NK-92 (cell line): ENCODE results near the gene HLA-DQB1.
"Not testable (repeated sequence)": the region's sequence is repeated elsewhere in the genome, so short reads cannot be mapped to it uniquely, and the experiment has no call there.

Experiments used
- DNase-seq: peaks from one replicate; lab custom pipeline; 2025; ENCODE audit not compliant: unreplicated experiment; lab: John Stamatoyannopoulos, UW

Gene HLA-DQB1

DNA sequence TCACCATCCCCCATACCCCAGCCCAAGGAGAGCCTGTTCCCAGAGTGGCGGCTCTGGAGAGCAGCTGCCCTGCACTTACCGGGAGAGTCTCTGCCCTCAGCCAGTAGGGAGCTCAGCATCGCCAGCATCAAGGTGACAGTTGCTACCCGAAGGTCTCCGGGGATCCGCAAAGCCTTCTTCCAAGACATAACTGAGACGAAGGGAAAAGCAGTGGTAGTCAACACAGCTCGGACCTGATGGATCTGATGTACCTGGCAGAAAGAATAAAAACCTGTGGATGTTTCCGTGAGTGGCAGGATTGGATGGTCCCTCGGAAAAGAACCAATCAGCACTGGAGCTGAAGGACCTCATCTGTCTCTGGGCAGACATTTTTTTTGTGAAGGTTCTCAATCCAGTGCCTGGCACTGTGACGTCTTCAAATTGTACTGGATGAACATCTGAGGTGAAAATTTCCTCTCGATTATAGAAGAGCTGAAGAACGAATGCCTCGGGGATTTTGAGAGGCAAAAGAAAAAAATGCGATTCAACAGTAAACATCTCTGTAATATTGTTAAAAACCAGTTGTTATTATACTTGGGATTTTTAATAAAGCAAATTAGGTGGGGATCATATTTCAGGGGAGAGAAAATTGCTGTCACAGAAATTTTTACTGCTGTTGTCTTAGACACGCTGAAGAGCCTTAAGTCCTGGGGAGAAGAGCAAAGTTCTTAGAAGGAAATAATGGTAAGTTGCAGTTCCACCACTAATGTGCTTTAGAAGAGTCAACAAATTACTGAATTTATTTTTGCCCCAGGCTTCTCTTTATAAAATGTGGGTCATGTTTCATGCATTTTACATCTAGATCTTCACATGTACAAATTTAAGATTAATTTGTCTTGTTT is at the start of gene HLA-DQB1:
Gene HLA-DQB1, minus strand, starts transcription at position 238 of the 881 bp plus-strand sequence. Its CDS starts 50 bp downstream, at position 188.
- no peak for DNase-seq

DNA sequence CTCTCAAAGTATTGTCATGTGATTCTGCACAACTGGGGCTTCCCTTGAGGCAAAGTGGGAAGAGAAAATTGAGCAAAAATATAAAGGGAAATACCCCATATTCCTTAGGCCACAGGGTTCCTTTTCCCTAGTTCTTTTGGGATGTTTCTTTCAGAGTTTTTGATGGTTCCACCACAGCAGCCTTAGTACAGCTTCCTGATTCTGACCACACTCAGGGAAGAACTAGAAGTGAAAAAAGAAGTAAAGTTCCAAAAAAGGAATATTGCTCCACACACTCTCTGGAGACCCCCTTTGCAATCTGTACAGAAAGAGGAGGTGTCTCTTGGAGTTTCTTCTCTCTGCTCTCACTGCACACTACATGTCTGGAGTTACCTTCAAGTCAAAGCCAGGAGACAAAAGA is 46.8 kb upstream of the HLA-DQB1 start:
- no peak for DNase-seq

DNA sequence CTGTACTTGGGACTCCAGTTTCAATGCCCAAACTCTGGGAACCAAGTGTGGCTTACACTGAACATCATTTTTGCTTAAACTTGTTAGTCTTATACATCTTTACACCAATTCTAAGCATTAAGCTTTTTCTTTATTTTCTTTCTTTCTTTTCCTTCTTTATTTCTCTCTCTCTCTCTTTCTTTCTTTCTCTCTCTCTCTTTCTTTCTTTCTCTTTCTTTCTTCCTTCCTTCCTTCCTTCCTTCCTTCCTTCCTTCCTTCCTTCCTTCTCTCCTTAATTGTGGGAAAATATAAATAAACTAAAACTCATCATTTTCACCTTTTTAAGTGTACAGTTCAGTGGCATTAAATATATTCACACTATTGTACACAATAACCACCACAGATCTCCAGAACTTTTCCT is 43.2 kb upstream of the HLA-DQB1 start:
- no peak for DNase-seq

DNA sequence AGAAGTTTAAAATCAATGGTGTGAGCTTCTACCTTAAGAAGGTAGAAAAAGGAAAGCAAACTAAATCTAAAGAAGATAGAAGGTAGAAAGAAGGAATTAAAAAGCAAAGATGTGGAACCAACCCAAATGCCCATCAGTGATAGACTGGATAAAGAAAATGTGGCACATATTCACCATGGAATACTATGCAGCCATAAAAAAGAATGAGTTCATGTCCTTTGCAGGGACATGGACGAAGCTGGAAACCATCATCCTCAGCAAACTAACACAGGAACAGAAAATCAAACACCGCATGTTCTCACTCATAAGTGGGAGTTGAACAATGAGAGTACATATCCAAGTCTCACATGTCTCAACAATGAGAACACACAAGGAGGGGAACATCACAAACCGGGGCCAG is 38.7 kb upstream of the HLA-DQB1 start:
- DNase-seq = not testable (repeated sequence)

DNA sequence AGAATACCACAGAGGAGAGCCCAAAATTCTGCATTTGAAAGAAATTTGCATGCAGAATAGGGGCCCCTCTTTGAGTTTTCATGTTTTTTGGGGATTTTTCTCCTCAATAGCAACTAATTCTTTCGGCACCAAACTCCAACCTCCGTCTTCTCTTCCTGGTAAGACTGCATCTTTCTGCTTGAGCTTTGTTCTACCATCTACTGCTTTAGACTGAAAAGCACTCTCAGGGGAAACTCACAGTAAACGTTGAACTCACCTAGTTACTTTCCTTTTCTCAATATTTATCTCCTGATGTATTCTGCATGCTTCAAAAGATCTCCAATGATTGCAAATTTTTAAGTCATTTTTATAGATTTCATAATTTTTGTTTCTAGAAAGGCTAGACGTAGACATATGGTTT is 36.9 kb upstream of the HLA-DQB1 start:
- no peak for DNase-seq

DNA sequence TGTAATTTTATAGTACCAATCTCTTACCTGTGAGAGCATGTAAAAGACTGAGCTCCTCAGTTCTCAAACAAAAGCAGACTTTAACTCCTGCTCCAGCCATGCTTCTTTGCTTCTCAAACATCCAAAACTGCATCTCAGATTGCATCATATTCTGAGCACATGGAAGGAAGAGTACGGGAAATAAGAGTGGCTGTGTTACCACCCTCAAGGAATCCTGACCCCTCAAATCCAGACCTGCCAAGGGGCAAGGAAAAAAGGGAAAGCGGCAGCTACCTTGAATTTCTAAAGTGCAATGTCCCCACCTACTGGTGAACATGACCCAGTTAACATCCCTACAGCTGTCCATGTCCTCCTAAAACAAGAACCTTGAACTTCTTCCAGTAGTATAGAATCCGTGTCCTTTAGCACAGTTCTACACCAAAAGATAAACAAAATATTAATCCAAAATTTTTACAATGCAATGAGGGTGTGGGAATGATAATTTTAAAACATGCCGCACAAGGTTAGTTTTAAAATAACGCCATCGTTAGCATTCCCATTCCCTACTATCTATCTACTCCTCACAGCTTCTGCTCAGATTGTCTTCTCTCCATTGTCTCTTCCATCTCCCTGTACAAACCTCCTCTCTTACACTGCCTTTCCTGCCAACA is 34.1 kb upstream of the HLA-DQB1 start:
- DNase-seq = no peak

DNA sequence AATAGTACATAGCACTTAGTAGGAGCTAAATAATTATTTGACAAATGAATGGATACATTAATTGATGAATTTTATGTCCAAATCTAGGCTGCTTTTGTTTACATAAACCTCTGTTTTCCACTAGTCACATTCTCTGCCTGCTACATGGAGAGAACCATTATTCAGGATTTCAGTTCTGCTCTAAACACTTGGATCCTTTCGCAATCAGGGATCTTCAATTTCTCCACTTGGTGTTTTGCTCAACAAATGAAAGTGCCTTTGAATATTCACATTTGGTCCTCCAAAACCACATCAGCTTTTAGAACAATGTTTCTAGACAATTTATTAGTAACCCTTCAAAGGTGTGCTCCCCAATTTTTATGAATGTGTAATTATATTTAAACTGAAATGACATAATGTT is 30.6 kb upstream of the HLA-DQB1 start:
- no peak for DNase-seq

DNA sequence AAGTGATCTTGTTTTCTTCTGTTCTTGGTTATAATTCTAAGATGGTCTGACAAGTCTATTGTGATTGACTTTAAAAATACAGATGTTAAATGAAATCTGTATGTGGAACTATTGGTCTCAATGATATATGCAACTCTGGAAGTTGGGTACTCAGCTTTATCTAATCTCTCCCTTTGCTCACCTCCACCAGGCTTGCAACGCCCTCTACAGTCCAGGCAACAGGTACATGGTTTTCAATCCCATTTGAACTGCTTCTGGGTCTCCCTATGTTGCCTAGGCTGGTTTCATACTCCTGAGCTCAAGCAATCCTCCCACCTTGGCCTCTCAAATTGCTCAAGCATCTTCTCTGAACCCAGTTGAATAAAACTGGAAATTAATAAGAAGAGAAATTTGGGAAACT is 25.6 kb upstream of the HLA-DQB1 start:
- no peak for DNase-seq

DNA sequence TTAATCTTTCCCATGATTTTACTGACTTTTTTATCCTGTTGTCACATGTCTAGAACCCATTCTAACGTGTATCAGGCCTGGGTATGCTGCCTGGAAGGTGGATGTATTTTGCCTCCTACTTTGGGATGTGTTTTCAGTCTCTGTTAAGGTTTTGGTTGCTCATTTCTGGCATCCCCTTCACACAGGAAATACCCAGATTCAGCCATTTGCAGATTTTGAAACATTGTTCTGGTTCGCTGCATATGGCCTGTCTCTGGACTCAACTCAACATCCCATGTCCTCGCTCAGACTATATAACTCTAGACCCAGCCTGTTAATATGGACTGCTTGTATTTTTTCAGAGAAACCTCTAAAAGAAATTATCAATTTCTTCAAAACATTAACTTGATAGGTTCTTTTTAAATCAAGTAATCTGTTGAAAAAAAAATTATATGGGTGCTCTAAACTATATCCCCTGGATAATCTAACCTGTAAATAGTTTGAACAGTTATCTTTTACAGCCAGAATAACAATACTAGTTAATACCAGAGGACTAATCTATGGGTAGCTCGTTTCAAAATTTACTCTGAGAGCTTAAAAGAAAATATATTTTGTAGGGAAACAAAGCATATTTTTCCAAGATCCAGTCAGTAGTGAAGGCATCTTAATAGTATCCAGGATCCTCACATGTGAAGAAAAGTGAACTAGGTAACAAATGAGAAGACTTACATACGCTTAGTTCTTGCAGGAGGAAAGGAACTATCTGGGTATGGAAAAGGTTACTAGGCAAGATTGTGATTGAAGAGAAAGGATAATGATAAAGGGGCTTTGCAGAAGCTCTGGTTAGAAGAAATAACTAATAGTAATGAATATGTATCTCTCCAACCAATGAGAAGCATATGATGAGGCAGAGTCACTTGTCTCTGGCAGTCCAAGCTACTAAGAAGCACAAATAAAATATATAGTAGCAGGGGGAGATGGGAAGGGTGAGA is 23.4 kb upstream of the HLA-DQB1 start:
- no peak for DNase-seq

DNA sequence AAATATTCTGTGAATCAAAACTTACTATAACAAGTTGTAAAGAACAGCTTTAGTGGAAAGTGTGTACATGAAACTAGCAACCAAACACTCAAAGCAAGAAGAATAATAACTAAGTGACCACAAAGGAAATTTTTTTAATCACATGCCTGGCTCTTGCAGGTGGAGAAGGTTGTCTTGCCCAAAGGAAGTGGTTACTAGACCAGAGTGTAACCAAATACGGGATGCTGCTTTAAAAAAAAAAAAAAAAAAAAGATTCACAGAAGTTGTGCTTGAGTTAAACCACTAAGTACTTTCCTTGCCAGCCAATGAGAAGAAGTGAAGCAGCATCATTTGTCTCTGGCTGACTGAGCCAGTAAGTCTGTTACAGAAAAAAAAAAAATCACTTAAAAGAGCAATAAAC is 19.1 kb upstream of the HLA-DQB1 start:
- no peak for DNase-seq

DNA sequence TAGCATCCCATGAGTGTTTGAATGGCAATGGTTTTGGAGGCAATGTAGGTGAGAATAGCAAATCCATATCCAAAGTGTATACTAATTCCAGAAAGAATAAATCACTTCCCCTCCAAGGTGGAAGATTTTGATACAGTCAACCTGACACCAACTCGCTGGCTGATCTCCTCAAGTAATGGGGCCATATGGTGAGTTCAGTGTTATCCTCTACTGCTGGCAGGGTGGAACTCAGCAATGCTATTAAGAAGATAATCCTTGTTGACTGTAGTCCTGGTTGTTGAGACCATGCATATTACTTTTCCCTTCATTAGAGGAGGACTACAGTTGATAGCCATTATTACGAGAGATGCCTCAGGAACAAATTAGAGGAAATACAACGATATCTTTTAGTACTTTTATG is 17.8 kb upstream of the HLA-DQB1 start:
- no peak for DNase-seq

DNA sequence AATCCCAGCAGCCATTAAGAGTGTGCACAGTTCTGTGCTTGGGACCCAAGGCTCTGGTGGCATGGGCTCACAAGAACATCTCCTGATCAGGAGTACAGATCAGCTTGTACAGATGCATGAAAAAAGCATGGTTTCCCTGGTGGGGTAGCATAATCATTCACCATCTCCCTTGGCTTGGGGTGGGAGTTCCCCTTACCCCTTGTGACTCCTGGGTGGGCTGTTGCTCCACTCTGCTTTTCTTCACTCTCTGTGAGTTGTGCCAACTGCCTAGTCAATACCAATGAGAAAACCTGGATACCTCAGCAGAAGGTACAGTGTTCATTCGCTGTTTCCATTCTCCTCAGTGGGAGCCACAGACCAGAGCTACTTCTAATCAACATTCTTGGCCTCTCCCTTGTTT is 13.6 kb upstream of the HLA-DQB1 start:
- no peak for DNase-seq

DNA sequence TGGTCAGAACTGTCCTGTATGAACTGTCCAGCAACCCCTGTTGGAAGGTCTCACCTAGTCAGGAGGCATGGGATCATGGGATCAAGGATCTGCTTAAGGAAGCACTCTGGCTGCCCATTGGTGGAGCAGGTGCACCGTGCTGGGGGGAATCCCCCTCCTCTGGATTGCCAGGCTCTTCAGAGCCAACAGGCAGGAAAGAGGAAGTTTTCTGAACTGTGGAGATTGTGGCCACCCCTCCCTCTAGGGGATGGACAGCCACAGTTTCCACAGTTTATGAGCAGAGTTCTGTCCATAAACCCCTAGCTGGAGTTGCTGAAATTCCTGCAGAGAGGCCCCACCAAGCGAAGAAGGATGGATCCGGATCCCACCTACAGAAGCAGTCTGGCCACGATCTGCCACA is 13.0 kb upstream of the HLA-DQB1 start:
- DNase-seq = no peak

DNA sequence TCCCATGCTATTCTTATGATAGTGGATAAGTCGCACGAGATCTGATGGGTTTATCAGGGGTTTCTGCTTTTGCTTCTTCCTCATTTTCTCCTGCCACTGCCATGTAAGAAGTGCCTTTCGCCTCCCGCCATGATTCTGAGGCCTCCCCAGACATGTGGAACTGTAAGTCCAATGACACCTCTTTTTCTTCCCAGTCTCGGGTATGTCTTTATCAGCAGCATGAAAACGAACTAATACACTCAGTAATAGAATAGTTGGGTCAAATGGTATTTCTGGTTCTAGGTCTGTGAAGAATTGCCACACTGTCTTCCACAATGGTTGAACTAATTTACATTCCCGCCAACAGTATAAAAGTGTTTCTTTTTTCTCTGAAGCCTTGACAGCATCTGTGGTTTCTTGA is 7.7 kb upstream of the HLA-DQB1 start:
- not testable (repeated sequence) for DNase-seq

DNA sequence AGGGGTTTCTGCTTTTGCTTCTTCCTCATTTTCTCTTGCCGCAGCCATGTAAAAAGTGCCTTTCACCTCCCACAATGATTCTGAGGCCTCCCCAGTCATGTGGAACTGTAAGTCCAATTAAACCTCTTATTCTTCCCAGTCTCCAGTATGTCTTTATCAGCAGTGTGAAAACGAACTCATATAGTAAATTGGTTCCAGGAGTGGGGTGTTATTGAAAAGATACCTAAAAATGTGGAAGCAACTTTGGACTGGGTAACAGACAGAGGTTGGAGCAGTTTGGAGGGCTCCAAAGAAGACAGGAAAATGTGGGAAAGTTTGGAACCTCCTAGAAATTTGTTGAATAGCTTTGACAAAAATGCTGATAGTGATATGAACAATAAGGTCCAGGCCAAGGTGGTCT is 5.5 kb upstream of the HLA-DQB1 start:
- DNase-seq = not testable (repeated sequence)

DNA sequence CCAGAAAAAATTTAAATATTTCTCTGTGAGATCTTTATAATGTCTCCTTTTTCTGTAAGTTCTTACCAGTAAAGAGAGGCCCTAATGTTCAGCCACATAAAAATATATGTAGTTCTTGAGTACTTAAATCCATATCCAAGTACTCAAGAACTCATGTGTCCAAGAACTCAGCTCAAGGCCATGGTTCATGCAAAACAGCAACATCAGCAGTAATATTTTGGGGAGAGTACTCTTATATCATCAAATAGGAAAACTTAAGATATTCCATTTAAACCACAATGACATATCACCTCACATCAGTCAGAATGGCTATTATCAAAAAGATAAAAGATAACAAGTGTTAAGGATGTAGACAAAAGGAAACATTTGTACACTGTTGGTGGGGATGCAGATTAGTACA is 3.4 kb upstream of the HLA-DQB1 start:
- DNase-seq = no peak

DNA sequence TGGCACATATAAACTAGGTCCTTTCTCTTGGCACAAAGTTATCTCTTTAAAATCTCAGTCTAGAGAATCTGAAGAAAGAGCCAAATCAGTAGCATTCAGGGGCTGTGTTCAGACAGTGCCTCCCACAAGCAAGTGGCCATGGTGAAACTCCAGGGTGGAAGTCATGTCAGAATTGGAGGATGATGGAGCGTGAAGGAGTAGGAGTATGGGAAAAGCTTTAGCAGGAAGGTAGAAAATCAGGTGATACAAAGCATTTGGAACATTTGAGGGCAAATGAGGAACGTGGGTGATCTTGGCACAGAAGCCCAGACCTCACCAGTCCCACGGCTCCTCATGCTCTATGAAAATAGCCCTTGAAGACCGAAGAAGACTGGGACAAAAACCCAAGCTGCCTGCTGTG is 2.8 kb upstream of the HLA-DQB1 start:
- no peak for DNase-seq

DNA sequence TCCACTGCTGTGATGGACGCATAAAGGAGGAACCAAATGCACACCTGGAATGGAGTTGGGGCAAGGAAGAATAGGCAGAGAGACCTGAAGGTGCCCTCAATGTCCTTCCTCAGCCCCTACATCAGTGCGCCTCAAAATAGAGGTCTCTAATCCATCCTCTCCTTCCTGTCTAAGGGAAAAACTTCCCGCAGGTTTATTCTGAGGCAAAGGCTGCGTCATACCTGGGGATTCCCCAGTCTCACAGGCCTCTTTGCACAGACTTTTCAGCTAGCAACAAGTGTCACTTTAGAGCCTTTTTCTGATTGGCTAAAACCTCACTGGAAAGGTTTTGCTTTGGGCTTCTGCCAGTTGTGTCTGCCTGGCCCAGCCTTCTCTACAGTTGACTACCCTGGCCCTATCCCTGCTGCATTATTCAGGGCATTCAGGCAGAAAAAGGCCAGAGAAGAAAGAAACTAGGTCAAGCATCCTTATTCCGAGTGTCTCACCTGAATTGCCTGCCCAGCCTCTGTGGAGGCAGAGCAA is 1.8 kb upstream of the HLA-DQB1 start:
- no peak for DNase-seq

DNA sequence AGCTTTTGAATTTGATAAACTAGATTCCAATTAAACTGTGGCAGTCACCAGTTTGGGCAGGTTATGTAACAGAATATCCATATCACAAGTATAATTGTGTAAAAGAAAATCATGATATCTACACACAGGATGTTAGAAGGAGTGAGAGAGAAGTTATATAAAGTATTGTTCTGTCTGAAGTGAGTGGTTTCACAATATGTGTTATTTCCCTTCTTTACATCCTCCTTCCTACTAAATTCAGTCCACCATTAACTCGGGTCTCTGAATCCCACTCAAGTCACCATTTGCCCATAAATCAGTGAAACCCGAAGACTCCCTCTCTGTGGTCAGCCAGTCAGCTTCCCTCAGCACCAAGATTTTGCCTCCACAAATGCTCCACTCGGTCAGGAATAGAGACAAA is 796 bp downstream of the HLA-DQB1 start:
- no peak for DNase-seq

DNA sequence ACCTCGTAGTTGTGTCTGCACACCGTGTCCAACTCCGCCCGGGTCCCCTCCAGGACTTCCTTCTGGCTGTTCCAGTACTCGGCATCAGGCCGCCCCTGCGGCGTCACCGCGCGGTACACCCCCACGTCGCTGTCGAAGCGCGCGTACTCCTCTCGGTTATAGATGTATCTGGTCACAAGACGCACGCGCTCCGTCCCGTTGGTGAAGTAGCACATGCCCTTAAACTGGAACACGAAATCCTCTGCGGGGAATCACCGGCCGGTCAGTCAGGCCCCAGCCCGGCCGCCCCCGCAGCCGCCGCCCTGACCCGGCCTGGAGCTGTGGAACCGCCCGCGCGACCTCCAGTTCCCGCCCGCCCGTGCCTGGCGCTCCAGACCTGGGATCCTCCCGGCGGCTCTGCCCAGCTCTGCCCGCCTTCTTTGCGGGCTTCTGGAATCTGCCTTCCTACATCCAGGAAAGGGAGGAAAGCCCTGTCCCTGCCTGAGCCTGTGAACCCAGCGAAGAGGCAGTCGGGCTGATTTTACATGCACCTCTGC is 1.6 kb downstream of the HLA-DQB1 start:
- DNase-seq = no peak

DNA sequence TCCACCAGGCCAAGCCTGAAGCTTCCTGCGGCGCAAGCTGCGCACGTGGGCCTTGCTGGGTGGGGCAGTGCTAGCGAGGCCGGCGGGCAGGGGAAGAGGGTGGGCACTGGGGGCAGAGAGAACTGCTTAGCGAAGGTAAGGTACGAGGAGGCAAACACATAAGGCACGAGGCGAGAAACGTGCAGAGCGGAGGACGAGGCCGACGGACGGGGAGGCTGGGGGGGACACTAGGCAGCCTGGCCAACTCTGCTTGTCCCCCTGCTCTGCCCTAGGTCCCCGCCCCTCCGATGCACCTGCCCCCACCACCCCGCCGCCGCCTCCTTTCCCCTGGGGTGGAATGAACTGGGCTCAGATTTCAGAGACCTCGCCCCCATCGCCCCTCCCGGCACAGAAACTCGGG is 2.1 kb downstream of the HLA-DQB1 start:
- no peak for DNase-seq
